GM10266 (cell line): ENCODE results near the gene ADA.

Experiments
- DNase-seq: peaks from one replicate; pipeline ENCODE4 v3.0.0; 2012; ENCODE audit errors: extremely low spot score
- TF ChIP-seq, protein P1 (sequence below): IDR thresholded peaks from 2 replicates; pipeline ENCODE4 v1.5.1; 2012; ENCODE audit warnings: mild to moderate bottlenecking, low read depth; ENCODE audit not compliant: control insufficient read depth, insufficient read depth; ENCODE audit errors: missing control alignments

Gene ADA

DNA sequence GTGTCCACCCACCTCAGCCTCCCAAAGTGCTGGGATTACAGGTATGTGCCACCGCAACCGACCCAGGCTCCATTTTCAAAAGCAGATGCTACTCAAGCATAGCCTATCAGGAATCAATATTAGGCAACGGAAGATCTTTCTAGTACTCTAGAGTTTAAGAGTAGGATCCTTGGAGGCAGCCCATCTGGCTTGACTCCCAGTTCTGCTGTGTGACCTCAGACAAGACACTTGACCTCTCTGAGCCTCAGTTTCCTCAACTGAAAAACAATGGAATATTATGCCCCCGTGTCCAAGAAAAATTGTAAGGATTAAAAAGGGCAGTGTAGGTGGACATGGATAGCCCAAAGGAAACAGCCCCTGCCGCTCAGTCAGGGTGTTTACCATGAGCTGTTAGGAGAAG, 14.5 kb downstream of the ADA start:
- DNase-seq = no peak
- TF ChIP-seq, protein P1, sequence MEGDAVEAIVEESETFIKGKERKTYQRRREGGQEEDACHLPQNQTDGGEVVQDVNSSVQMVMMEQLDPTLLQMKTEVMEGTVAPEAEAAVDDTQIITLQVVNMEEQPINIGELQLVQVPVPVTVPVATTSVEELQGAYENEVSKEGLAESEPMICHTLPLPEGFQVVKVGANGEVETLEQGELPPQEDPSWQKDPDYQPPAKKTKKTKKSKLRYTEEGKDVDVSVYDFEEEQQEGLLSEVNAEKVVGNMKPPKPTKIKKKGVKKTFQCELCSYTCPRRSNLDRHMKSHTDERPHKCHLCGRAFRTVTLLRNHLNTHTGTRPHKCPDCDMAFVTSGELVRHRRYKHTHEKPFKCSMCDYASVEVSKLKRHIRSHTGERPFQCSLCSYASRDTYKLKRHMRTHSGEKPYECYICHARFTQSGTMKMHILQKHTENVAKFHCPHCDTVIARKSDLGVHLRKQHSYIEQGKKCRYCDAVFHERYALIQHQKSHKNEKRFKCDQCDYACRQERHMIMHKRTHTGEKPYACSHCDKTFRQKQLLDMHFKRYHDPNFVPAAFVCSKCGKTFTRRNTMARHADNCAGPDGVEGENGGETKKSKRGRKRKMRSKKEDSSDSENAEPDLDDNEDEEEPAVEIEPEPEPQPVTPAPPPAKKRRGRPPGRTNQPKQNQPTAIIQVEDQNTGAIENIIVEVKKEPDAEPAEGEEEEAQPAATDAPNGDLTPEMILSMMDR = no peak

DNA sequence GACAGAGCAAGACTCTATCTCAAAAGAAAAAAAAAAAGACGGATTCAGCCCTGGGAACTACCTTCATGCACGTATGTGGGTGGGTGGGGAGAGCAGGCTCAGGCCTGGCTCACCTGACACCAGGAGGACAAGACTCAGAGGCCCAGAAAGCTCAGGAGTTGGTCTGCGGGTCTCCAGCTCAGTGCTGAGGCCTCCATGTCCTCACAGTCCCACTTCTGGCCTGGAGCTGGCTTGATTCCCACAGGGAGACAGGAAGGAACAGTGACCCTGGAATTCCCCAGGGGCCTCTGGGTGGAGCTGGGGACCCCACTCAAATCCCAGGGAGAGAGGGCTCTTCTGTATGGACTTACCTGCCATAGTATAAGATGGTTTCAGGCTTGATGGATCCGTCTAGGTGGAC, 15.6 kb downstream of the ADA start:
- no peak for DNase-seq
- TF ChIP-seq, protein P1 = no peak

DNA sequence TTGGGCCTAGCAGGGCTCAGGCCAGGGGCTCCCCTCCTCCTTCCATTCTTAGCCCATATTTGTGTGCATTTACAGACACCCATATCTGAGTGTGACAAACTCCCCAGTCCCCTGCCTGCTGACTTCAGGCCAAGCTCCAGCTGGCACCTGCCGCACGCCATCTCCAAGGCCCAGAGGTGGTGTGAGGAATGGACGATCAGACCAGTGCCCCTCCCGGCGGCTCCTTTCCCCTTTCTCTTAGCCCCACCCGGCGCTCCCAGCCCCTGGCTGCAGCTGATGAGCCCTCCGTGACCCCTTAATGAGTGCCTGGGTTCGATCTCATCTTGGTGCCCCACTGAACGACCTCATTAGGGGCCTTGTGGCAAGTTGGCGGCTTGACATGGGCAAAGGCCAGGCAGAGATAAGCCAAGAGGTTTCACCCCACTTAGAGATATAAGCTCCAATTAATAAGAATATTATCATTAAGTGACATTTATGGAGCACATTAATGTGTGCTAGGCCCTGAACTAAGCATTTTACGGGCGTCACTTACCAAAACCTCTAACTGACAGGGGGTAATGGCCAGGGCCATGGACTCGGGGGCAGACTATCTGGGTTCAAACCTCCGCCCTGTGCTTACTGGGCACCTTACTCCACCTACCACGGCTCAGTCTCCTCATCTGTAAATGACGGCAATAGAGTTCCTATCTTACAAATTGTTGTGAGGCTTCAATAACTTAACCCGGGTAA, 17.5 kb downstream of the ADA start:
- no peak for DNase-seq
- TF ChIP-seq, protein P1 = no peak

DNA sequence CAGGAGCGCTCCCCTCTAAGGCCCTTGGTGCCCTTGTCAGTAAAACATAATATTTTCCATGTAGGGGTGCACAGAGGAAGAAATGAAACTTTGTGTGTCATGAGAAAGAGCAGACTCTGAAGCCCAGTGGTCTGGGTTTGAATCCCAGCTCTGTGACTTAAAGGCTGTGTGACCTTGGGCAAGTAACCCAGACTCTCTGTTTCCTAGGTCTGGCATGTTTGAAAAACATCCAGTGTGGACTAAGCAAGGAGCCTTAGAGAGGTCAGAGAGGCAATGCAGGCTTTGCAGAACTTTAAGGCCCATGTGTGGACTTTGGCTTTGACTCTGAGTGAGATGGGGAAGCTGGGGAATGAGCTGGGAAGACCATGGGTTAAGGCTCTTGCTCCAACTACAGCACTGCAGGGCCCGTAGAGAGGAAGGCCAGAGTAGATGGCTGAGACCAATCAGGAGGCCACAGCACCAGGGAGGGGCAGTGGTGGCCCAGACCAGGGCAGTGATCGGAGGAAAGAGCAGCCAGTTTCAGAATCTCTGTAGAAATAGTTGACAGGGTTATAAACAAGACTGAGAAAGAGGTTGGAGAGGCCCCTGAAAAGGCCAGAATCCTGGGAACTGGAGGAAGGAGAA, 18.2 kb downstream of the ADA start:
- no peak for DNase-seq
- TF ChIP-seq, protein P1 = no peak

DNA sequence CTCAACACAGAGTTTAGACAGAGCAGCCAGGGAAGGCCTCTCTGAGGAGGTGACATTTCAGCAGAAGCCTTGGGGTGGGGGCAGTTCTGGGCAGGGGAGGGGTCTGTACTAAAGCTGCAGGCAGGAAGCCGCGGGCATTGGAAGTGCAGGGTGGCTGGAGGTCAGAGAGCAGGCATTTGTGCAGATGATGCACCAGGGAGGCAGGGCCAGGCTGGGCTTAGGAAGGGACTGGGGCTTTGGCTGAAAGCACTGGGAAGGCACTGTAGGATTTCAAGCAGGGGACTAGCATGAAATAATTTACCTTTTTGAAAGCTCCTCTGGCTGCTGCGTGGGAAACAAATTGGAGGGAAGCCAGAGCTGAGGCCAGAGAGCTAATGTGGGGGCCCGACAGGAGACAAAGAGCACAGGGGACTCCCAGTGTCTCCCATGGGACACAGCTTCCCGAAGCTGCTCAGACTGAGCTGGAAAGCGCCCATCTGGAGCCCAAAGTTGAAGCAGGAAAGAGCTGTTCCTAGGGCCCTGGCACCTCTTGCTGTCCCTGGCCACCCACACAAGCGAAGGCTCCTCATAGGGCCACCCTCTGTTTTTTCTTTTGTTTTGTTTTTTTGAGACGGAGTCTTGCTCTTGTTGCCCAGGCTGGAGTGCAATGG, 19.3 kb downstream of the ADA start:
- TF ChIP-seq, protein P1 = no peak
- DNase-seq = no peak

DNA sequence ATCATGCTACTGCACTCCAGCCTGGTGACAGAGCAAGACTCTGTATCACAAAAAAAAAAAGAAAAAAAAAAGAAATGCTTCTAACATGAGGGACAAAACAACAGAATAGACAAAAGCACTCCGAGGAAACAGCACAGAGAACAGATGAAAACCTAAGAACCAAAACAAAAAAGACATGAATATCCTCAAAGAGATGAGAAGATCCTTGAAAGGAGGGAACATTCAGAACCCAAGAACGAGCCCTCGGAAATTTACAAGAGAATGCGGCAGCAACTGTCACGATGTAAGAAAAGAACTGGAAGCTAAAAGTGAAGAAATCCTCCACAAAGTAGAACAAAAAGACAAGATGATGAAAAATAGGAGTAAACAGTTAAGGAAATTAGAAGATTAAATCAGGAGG, 21.2 kb downstream of the ADA start:
- TF ChIP-seq, protein P1 = no peak
- no peak for DNase-seq

DNA sequence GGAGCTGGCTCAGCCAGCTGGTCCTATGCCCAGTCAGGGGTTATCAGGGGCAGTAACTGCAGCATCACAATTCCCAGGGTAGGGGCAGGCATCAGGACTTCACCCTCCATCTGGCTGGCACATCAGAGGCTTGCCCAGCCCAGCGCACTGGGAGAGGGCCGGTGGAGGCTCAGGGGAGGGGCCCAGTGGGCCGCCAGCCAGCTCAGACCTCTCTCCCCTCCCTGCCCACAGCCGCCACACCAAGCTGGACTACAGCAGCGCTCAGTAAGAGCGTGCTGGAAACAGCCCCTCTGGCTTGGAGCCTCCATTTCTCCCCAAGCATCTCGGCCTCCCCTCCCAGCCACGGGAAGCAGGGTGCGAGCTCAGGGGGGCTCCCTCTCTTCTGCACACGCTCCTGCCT, 22.0 kb downstream of the ADA start:
- TF ChIP-seq, protein P1 = no peak
- no peak for DNase-seq
